Ramos (cell line): Measurements from ENCODE around the gene MARK4.
"Not testable (repeated sequence)": the region's sequence is repeated elsewhere in the genome, so short reads cannot be mapped to it uniquely, and the experiment has no call there.

Experiments
- in situ Hi-C: fragments of 300-500 bp; cut with MboI; formaldehyde crosslinking; loops from one replicate; pipeline ENCODE4 v1.14.3; 2022; ENCODE audit warnings: low sequenced_read_pairs; ENCODE audit not compliant: unreplicated experiment

Gene MARK4

GRCh38 chr19:45331411-45331810, 80.3 kb downstream of the MARK4 start:
- in situ Hi-C loops, result no loop called here

- in situ Hi-C loops, result no loop called here
Observed at GRCh38 chr19:45333609-45334303, 82.7 kb downstream of the MARK4 start.

- in situ Hi-C loops, result not testable (repeated sequence)
Observed at GRCh38 chr19:45334881-45335280, 83.8 kb downstream of the MARK4 start.

- in situ Hi-C loops, result no loop called here
Observed at GRCh38 chr19:45336696-45337251, 85.7 kb downstream of the MARK4 start.

GRCh38 chr19:45339629-45340028, 88.6 kb downstream of the MARK4 start:
- in situ Hi-C loops, result no loop called here

- in situ Hi-C loops, result no loop called here
Observed at GRCh38 chr19:45340232-45340898, 89.3 kb downstream of the MARK4 start, which contains the start of gene KLC3. Gene KLC3 (plus strand): TSS chr19:45340750. CDS start chr19:45345542, 4,792 bp downstream.

- in situ Hi-C loops, result no loop called here
Observed at GRCh38 chr19:45340899-45341453, 89.9 kb downstream of the MARK4 start.

GRCh38 chr19:45342911-45343310, 91.8 kb downstream of the MARK4 start:
- in situ Hi-C loops, result no loop called here

- in situ Hi-C loops, result no loop called here
Observed at GRCh38 chr19:45344621-45345505, 93.8 kb downstream of the MARK4 start.

GRCh38 chr19:45345506-45345860, 94.4 kb downstream of the MARK4 start:
- in situ Hi-C loops, result no loop called here

- in situ Hi-C loops, result no loop called here
Observed at GRCh38 chr19:45346449-45346848, 95.4 kb downstream of the MARK4 start.

- in situ Hi-C loops, result no loop called here
Observed at GRCh38 chr19:45347570-45348366, 96.7 kb downstream of the MARK4 start.

GRCh38 chr19:45348367-45349125, 97.5 kb downstream of the MARK4 start:
- in situ Hi-C loops, result no loop called here

- in situ Hi-C loops, result no loop called here
Observed at GRCh38 chr19:45349126-45349415, 98.0 kb downstream of the MARK4 start.

GRCh38 chr19:45349430-45349941, 98.4 kb downstream of the MARK4 start:
- in situ Hi-C loops, result no loop called here

GRCh38 chr19:45350477-45351058, 99.5 kb downstream of the MARK4 start:
- in situ Hi-C loops, result no loop called here

GRCh38 chr19:45351401-45351952, 100.4 kb downstream of the MARK4 start:
- in situ Hi-C loops, result no loop called here

- in situ Hi-C loops, result no loop called here
Observed at GRCh38 chr19:45352062-45352461, 101.0 kb downstream of the MARK4 start.
